Tibial nerve (tissue), 4 donors: ENCODE data around the gene RND2.

Source experiments
- CTCF ChIP-seq, 5 experiments: fragments of 200-600 bp in 3 of 5; fragments of 450-650 bp in 2 of 5; sonication (generic) in 3 of 5; IDR thresholded peaks; one replicate each; pipeline ENCODE4 v1.5.1; 2016 to 2019; ENCODE audit warnings: antibody characterized with exemption in 5 of 5, mild to moderate bottlenecking in 3 of 5, moderate library complexity in 2 of 5
- EP300 ChIP-seq, 2 donors: sonication (generic); formaldehyde crosslinking; IDR thresholded peaks; one replicate each; pipeline ENCODE4 v1.6.1; 2017; ENCODE audit warnings: antibody characterized with exemption in 2 of 2, mild to moderate bottlenecking in 1 of 2
- POLR2A ChIP-seq, 2 donors: fragments of 450-650 bp; IDR thresholded peaks; one replicate each; pipeline ENCODE4 v1.6.1; 2017; ENCODE audit warnings: antibody characterized with exemption in 2 of 2, mild to moderate bottlenecking in 2 of 2, moderate library complexity in 2 of 2

DNA sequence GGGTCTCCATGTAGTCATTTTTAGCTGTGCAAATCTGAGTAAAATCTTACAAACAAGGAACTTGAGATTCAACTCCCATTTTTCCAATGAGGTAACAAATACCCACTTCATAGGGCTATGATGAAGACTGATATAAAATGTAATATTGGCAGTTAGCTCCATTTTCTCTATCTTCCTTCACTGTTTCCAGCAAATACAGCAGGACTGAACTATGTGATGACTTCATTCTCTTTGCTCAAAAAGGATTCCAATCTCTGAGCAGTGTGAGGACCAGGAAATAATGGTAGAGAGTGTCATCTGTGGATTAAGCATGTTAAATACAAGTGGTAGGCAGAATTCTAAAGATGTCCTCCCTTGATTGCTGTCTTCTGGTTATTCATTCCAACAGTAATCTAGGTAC, 18.3 kb downstream of the RND2 start:
- TF ChIP-seq EP300 (IDR thresholded peaks at IDR 0.05) (no peak), CTCF (IDR thresholded peaks at IDR 0.05) (no peak), POLR2A (IDR thresholded peaks at IDR 0.05) (no peak)
